IMR-90 (cell line): Measurements from ENCODE around the gene MAGEA1. TPM values are rescaled to one million over a fixed set of nuclear protein-coding genes. Genes with fewer than 3 reads are reported as not detected.
"Not testable (repeated sequence)": the region's sequence is repeated elsewhere in the genome, so short reads cannot be mapped to it uniquely, and the experiment has no call there.

ENCODE experiments used
- ATAC-seq: fragments of 200-7000 bp; cut with Tn5 transposase; 2 replicates; pipeline ENCODE4 v1.9.1; 2020; ENCODE audit warnings: low read depth, mild to moderate bottlenecking, moderate library complexity
- Bru-seq: library from RNA; stranded (reverse); fragments of 400-500 nt; gene quantifications from one replicate; lab custom pipeline; 2021; lab: Mats Ljungman, UMichigan
- BruChase-seq, 2 experiments: library from RNA; stranded (reverse); fragments of 400-500 nt; gene quantifications; one replicate each; lab custom pipeline; 2021; lab: Mats Ljungman, UMichigan
- BruUV-seq: library from RNA; stranded (reverse); fragments of 400-500 nt; replicated peaks from 2 replicates; lab custom pipeline; 2021; lab: Mats Ljungman, UMichigan
- CTCF ChIA-PET: fragments of 300-600 bp; formaldehyde crosslinking; extraction: SDS; loops from one replicate; lab custom pipeline; 2021; ENCODE audit warnings: antibody characterized with exemption; lab: Yijun Ruan, JAX
- POLR2A ChIA-PET: fragments of 300-600 bp; sonication (Branson Sonifier 250); formaldehyde crosslinking; loops from one replicate; lab custom pipeline; 2022; ENCODE audit warnings: antibody characterized with exemption; ENCODE audit not compliant: unreplicated experiment; lab: Charles Lee
- DNase-seq: peaks from one replicate; pipeline ENCODE4 v3.0.0; 2013
- H2AFZ ChIP-seq: replicated peaks from 2 replicates; pipeline ENCODE3; 2013; ENCODE audit warnings: low read length, mild to moderate bottlenecking; ENCODE audit not compliant: poor library complexity
- H2AK5ac ChIP-seq: 2 replicates; pipeline ENCODE4 v1.6.1; 2013; ENCODE audit warnings: low read depth, low read length, inconsistent platforms
- H2AK9ac ChIP-seq: replicated peaks from 2 replicates; pipeline ENCODE3; 2013; ENCODE audit warnings: mild to moderate bottlenecking, low read depth, low read length, moderate library complexity; ENCODE audit not compliant: poor library complexity
- H2BK120ac ChIP-seq: 2 replicates; pipeline ENCODE4 v1.6.1; 2013; ENCODE audit warnings: low read depth, low read length, inconsistent platforms
- H2BK15ac ChIP-seq: 3 replicates; pipeline ENCODE4 v1.6.1; 2013; ENCODE audit warnings: low read depth, low read length, inconsistent platforms
- H2BK20ac ChIP-seq: 2 replicates; pipeline ENCODE4 v1.6.1; 2013; ENCODE audit warnings: low read depth, mild to moderate bottlenecking, inconsistent platforms, low read length, moderate library complexity
- H2BK5ac ChIP-seq: 2 replicates; pipeline ENCODE4 v1.6.1; 2013; ENCODE audit warnings: mild to moderate bottlenecking, low read depth, low read length, inconsistent platforms; ENCODE audit not compliant: poor library complexity, severe bottlenecking
- H3K14ac ChIP-seq: replicated peaks from 2 replicates; pipeline ENCODE4 v1.6.1; 2013; ENCODE audit warnings: low read depth, low read length, inconsistent platforms
- H3K18ac ChIP-seq: 2 replicates; pipeline ENCODE4 v1.6.1; 2013; ENCODE audit warnings: low read depth, low read length, control low read depth
- H3K23ac ChIP-seq: 2 replicates; pipeline ENCODE4 v1.6.1; 2013; ENCODE audit warnings: low read depth, low read length, inconsistent platforms
- H3K27ac ChIP-seq: 2 replicates; pipeline ENCODE4 v1.5.1; 2013; ENCODE audit warnings: mild to moderate bottlenecking, control low read depth, low read length; ENCODE audit not compliant: insufficient read depth
- H3K27me3 ChIP-seq: 2 replicates; pipeline ENCODE4 v1.6.1; 2013; ENCODE audit warnings: low read length; ENCODE audit not compliant: control insufficient read depth, insufficient read depth
- H3K36me3 ChIP-seq: 2 replicates; pipeline ENCODE4 v1.6.1; 2013; ENCODE audit warnings: low read length, mixed read lengths; ENCODE audit not compliant: control insufficient read depth, insufficient read depth
- H3K4ac ChIP-seq: 2 replicates; pipeline ENCODE4 v1.6.1; 2013; ENCODE audit warnings: low read depth, low read length, inconsistent platforms
- H3K4me1 ChIP-seq: 2 replicates; pipeline ENCODE4 v1.6.1; 2013; ENCODE audit warnings: low read length, mixed read lengths; ENCODE audit not compliant: control insufficient read depth, insufficient read depth
- H3K4me2 ChIP-seq: 2 replicates; pipeline ENCODE4 v1.6.1; 2013; ENCODE audit warnings: low read depth, mild to moderate bottlenecking, control low read depth, low read length, moderate library complexity
- H3K4me3 ChIP-seq: 2 replicates; pipeline ENCODE4 v1.5.1; 2013; ENCODE audit warnings: low read depth, mild to moderate bottlenecking, control low read depth, low read length, moderate library complexity; ENCODE audit not compliant: insufficient read depth
- H3K56ac ChIP-seq: 2 replicates; pipeline ENCODE4 v1.6.1; 2013; ENCODE audit warnings: low read length, inconsistent platforms; ENCODE audit not compliant: insufficient read depth; ENCODE audit errors: extremely low read depth
- H3K79me1 ChIP-seq, 2 experiments: 2 replicates each; pipeline ENCODE4 v1.6.1; 2013; ENCODE audit warnings: low read length in 2 of 2, inconsistent platforms in 1 of 2, low read depth in 1 of 2
- H3K9ac ChIP-seq: 2 replicates; pipeline ENCODE4 v1.6.1; 2013; ENCODE audit warnings: low read depth, low read length, control low read depth
- H3K9me1 ChIP-seq: 2 replicates; pipeline ENCODE4 v1.6.1; 2013; ENCODE audit warnings: low read length, inconsistent platforms; ENCODE audit not compliant: insufficient read depth
- H3K9me3 ChIP-seq: 2 replicates; pipeline ENCODE4 v1.6.1; 2013; ENCODE audit warnings: low read length; ENCODE audit not compliant: control insufficient read depth, insufficient read depth
- H4K20me1 ChIP-seq: 2 replicates; pipeline ENCODE4 v1.6.1; 2013; ENCODE audit warnings: low read length, inconsistent platforms; ENCODE audit not compliant: insufficient read depth
- H4K5ac ChIP-seq: 2 replicates; pipeline ENCODE4 v1.6.1; 2013; ENCODE audit warnings: mild to moderate bottlenecking, low read depth, low read length, control low read depth
- H4K8ac ChIP-seq, 2 experiments: 2 replicates each; pipeline ENCODE4 v1.6.1; 2013; ENCODE audit warnings: low read depth in 2 of 2, low read length in 2 of 2, control low read depth in 1 of 2, inconsistent platforms in 1 of 2
- H4K91ac ChIP-seq: 2 replicates; pipeline ENCODE4 v1.6.1; 2013; ENCODE audit warnings: low read depth, low read length, inconsistent platforms; ENCODE audit not compliant: insufficient read depth
- BHLHE40 ChIP-seq: fragments of 150-350 bp; IDR thresholded peaks from 2 replicates; pipeline ENCODE4 v1.6.1; 2016; ENCODE audit warnings: mild to moderate bottlenecking, low read depth, low read length
- ELK1 ChIP-seq: fragments of 150-350 bp; IDR thresholded peaks from 2 replicates; pipeline ENCODE4 v1.6.1; 2016; ENCODE audit warnings: low read depth, mild to moderate bottlenecking, low read length, moderate library complexity, borderline replicate concordance
- MAFK ChIP-seq: IDR thresholded peaks from 2 replicates; pipeline ENCODE4 v1.6.1; 2012; ENCODE audit warnings: low read depth, low read length, improper control_type of control experiment
- MAZ ChIP-seq: IDR thresholded peaks from 2 replicates; pipeline ENCODE4 v1.6.1; 2012; ENCODE audit warnings: low read depth, mild to moderate bottlenecking, low read length, improper control_type of control experiment, moderate library complexity, borderline replicate concordance
- NFE2L2 ChIP-seq: fragments of 150-350 bp; IDR thresholded peaks from 2 replicates; pipeline ENCODE4 v1.6.1; 2016; ENCODE audit warnings: low read depth, mild to moderate bottlenecking, low read length
- WGBS, 2 experiments: methylation state at CpG; one replicate each; pipeline versions ENCODE4 v1.1.5 to v1.1.7; 2013; ENCODE audit warnings: missing lambda C conversion rate in 2 of 2; ENCODE audit not compliant: insufficient read length in 1 of 2; ENCODE audit errors: extremely low coverage in 2 of 2; 5-methylcytosine and 5-hydroxymethylcytosine counted together
- dilution Hi-C: fragments of 300-500 bp; cut with HindIII; formaldehyde crosslinking; loops from one replicate; pipeline ENCODE4 v1.14.3; 2018; ENCODE audit warnings: low sequenced_read_pairs; ENCODE audit not compliant: unreplicated experiment
- in situ Hi-C: fragments of 300-500 bp; cut with MboI; formaldehyde crosslinking; loops from 3 replicates; pipeline ENCODE4 v1.14.3; 2019; ENCODE audit warnings: low sequenced_read_pairs, inconsistent platforms, mixed read lengths
- intact Hi-C: fragments of 100-400 bp; cut with micrococcal nuclease; formaldehyde crosslinking; loops from 2 replicates; pipeline ENCODE4 v1.10.0; 2022
- long read RNA-seq: library from polyadenylated mRNA; unstranded; transcript quantifications from one replicate; pipeline ENCODE4 v2.0.0, GENCODE V29; 2021; ENCODE audit not compliant: unreplicated experiment
- polyA plus RNA-seq, 3 experiments: library from polyadenylated mRNA; depleted of rRNA; stranded (reverse); fragments of >200 nt; gene quantifications; 2 replicates each; pipeline ENCODE4 v1.2.3, GENCODE V29; 2012; ENCODE audit warnings: low replicate concordance in 1 of 3
- total RNA-seq: library from RNA; depleted of rRNA; stranded (reverse); fragments of >200 nt; gene quantifications from 2 replicates; pipeline ENCODE4 v1.2.3, GENCODE V29; 2012; rRNA removed

Gene MAGEA1
- total RNA-seq (not detected in 2 replicates), polyA plus RNA-seq (2012; rRNA removed) (not detected in 2 replicates), Bru-seq, nascent RNA (not detected), BruChase-seq, experiment 1, labeled RNA remaining after a 6-hour chase (not detected), BruChase-seq, experiment 2, labeled RNA remaining after a 2-hour chase (not detected)
- not detected in 2 replicates for polyA plus RNA-seq (2012; cell fraction: cytosol; rRNA removed)
- not detected in 2 replicates for polyA plus RNA-seq (2012; cell fraction: nucleus; rRNA removed; ENCODE audit: low replicate concordance)
- long read RNA-seq, result 0 reads

GRCh38 chrX:153179131-153179530, at the start of gene MAGEA1:
MAGEA1 (plus strand) TSS chrX:153179284; CDS start chrX:153182390, 3,106 bp downstream.
- H4K91ac ChIP-seq, result no peak within 1 kb of the TSS
- H3K4me3 ChIP-seq, result no peak within 1 kb of the TSS
- CTCF ChIA-PET, result no interaction called here
- no peaks in the 10 kb centered on the region; the same call in 1 of the 2 replicates for H3K9me3 ChIP-seq
- no peak within 1 kb of the TSS for H3K18ac ChIP-seq
- no CpG with 5 or more reads among the region's 19 CpGs for WGBS, 2 experiments
- H3K56ac ChIP-seq, result no peak within 1 kb of the TSS
- no peak within 1 kb of the TSS for H2AK5ac ChIP-seq
- H3K9me1 ChIP-seq, result no peaks in the 10 kb centered on the region
- no peaks in the 10 kb centered on the region for H3K79me1 ChIP-seq
- H2BK15ac ChIP-seq, result no peak within 1 kb of the TSS
- H2AK9ac ChIP-seq, result no peak within 1 kb of the TSS
- H2BK120ac ChIP-seq, result no peak within 1 kb of the TSS
- H4K20me1 ChIP-seq, result no peaks in the 10 kb centered on the region
- H3K4ac ChIP-seq, result no peak within 1 kb of the TSS
- no peak within 1 kb of the TSS for H4K5ac ChIP-seq
- DNase-seq, result no peak
- BruUV-seq, result no TSS peak
- H4K8ac ChIP-seq, result no peak within 1 kb of the TSS
- dilution Hi-C loops, result no loop called here
- POLR2A ChIA-PET, result no interaction called here
- H3K14ac ChIP-seq, result no peak within 1 kb of the TSS
- intact Hi-C loops, result no loop called here
- no peaks in the 10 kb centered on the region; the same call in 1 of the 2 replicates for H3K27me3 ChIP-seq
- in situ Hi-C loops, result loop anchor here (25.0 kb wide), 1 partner anchor 233 kb away; the partner anchor contains the start of genes PNMA6E and ZFP92
- H2BK20ac ChIP-seq, result no peak within 1 kb of the TSS
- TF ChIP-seq ELK1 (no peak), NFE2L2 (no peak), MAZ (no peak), MAFK (no peak), BHLHE40 (no peak)
- no peak within 1 kb of the TSS for H3K23ac ChIP-seq
- H2BK5ac ChIP-seq, result no peak within 1 kb of the TSS
- no peak within 1 kb of the TSS for H3K27ac ChIP-seq
- no peak for ATAC-seq
- no peaks in the 10 kb centered on the region for H3K4me1 ChIP-seq
- H3K4me2 ChIP-seq, result no peak within 1 kb of the TSS
- H3K9ac ChIP-seq, result no peak within 1 kb of the TSS
- no peak within 1 kb of the TSS for H2AFZ ChIP-seq
- H3K36me3 ChIP-seq, result no peaks in the 10 kb centered on the region

- WGBS, 2 experiments, result no CpG with 5 or more reads among the region's 12 CpGs
These were observed 46.2 kb upstream of the MAGEA1 start for GRCh38 chrX:153132924-153133323.

More at GRCh38 chrX:153132924-153133323, 46.2 kb upstream of the MAGEA1 start:
- dilution Hi-C loops, H3K9ac ChIP-seq, H4K91ac ChIP-seq, in situ Hi-C loops, H4K5ac ChIP-seq, H3K36me3 ChIP-seq, H3K9me1 ChIP-seq, H3K23ac ChIP-seq, ATAC-seq, H4K20me1 ChIP-seq, intact Hi-C loops, POLR2A ChIA-PET, H2AK5ac ChIP-seq, H2BK15ac ChIP-seq, H3K9me3 ChIP-seq, H3K4me2 ChIP-seq, H3K79me1 ChIP-seq, H3K4me3 ChIP-seq, H3K4ac ChIP-seq, H2AFZ ChIP-seq, H2BK5ac ChIP-seq, DNase-seq, CTCF ChIA-PET, H3K18ac ChIP-seq, H3K14ac ChIP-seq, H2BK120ac ChIP-seq, H3K4me1 ChIP-seq, H4K8ac ChIP-seq, H3K56ac ChIP-seq, H3K27me3 ChIP-seq, H2BK20ac ChIP-seq, H2AK9ac ChIP-seq, BruUV-seq, H3K27ac ChIP-seq: not testable (repeated sequence)
